Adrenal gland (tissue), 5 donors: ENCODE results near the gene ARV1.

Experiments used
- POLR2A ChIP-seq, 2 donors: fragments of 450-650 bp; IDR thresholded peaks; one replicate each; pipeline ENCODE4 v1.6.1; 2017; ENCODE audit warnings: antibody characterized with exemption in 2 of 2, mild to moderate bottlenecking in 2 of 2, moderate library complexity in 1 of 2
- TF ChIP-seq, protein P1 (sequence below), 6 experiments: fragments of 450-650 bp in 4 of 6; fragments of 200-600 bp in 2 of 6; sonication (generic) in 1 of 6; IDR thresholded peaks; 1 replicate in 5 of 6; 2 replicates in 1 of 6; pipeline versions ENCODE4 v1.5.1 to v1.8.0; 2016 to 2021; ENCODE audit warnings: antibody characterized with exemption in 6 of 6, mild to moderate bottlenecking in 2 of 6, moderate library complexity in 1 of 6
- donor health status: DM: no; HTN: no; CAD: no.

DNA sequence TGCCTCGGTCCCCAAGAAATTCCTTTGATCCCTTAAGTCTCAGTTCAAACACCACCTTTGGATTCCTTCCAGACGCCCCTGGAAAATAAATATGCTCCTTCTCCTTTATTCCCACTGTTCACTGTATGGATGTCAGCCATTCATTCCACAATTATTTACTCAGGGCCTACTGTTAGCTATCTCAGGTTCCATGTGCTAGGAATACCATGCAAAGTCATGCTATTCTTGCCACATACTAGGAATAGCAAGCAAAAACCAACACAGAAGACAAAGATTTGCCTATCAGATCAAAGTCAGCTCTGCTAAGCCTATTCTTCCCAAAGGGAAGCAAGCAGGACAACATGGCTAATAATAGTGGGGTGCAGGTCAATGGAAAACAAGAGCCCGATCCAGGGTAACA, 30.0 kb upstream of the ARV1 start:
- TF ChIP-seq, protein P1, sequence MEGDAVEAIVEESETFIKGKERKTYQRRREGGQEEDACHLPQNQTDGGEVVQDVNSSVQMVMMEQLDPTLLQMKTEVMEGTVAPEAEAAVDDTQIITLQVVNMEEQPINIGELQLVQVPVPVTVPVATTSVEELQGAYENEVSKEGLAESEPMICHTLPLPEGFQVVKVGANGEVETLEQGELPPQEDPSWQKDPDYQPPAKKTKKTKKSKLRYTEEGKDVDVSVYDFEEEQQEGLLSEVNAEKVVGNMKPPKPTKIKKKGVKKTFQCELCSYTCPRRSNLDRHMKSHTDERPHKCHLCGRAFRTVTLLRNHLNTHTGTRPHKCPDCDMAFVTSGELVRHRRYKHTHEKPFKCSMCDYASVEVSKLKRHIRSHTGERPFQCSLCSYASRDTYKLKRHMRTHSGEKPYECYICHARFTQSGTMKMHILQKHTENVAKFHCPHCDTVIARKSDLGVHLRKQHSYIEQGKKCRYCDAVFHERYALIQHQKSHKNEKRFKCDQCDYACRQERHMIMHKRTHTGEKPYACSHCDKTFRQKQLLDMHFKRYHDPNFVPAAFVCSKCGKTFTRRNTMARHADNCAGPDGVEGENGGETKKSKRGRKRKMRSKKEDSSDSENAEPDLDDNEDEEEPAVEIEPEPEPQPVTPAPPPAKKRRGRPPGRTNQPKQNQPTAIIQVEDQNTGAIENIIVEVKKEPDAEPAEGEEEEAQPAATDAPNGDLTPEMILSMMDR (IDR thresholded peaks at IDR 0.05), result no peak
- TF ChIP-seq POLR2A (IDR thresholded peaks at IDR 0.05), result no peak
